ENCODE data around the gene SST.

- TF ChIP-seq TCF4 (CRISPR knock-in tag; IDR thresholded peaks at IDR 0.05; ENCODE audit: borderline replicate concordance) (no peak), ARNTL (CRISPR knock-in tag; IDR thresholded peaks at IDR 0.05; ENCODE audit: borderline replicate concordance, low read depth) (no peak), PATZ1 (CRISPR knock-in tag; IDR thresholded peaks at IDR 0.05; ENCODE audit: borderline replicate concordance) (no peak), CREB5 (CRISPR knock-in tag; IDR thresholded peaks at IDR 0.05; ENCODE audit: low read depth) (no peak), ZFP30 (CRISPR knock-in tag; IDR thresholded peaks at IDR 0.05) (no peak)
Observed at GRCh38 chr3:187708696-187709095, 38.5 kb upstream of the SST start.
